ENCODE results near the gene UQCR11. TPM values are rescaled to one million over a fixed set of nuclear protein-coding genes. Genes with fewer than 3 reads are reported as not detected.

The UQCR11 gene
- total and polyA plus RNA-seq, 3 donors from 2014 or later: 45.8 to 105 (median 60.8) TPM

DNA sequence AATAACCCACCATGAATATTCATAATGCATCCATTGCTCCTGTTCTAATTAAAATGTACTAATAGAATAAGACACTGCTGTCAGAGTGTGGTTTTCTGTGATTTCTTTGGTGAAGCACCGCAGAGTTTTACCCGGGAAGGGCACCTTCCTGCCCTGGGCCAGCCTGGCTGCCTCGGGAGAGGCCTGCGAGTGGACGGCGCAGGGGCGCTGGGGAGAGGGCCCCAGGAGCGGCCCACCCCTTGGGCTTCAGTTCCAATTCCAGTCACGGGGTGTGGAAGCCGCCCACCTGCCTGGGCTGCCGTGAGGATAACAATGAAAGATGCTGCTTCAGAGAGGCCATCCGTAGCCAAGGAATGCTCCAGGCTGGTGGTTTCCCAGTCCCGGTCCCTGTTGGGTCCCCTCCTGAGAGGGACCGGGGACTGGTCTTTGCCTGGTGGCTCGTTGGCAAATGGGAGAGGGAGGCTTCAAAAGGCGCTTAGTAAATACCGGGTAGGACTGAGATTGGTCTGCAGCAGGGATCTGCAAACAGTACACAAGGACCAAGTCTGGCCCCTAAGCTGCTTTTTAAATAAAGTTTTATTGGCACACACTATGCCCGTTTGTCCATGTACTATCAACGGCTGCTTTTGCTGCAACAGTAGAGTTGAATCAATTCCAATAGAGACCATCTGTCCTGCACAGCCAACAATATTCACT lies 29.1 kb upstream of the UQCR11 start:
- WGBS, 2 donors: 77 to 92% methylated on average over 5 to 19 of the region's 19 CpGs
- no peak for DNase-seq
- TF ChIP-seq, protein P1, sequence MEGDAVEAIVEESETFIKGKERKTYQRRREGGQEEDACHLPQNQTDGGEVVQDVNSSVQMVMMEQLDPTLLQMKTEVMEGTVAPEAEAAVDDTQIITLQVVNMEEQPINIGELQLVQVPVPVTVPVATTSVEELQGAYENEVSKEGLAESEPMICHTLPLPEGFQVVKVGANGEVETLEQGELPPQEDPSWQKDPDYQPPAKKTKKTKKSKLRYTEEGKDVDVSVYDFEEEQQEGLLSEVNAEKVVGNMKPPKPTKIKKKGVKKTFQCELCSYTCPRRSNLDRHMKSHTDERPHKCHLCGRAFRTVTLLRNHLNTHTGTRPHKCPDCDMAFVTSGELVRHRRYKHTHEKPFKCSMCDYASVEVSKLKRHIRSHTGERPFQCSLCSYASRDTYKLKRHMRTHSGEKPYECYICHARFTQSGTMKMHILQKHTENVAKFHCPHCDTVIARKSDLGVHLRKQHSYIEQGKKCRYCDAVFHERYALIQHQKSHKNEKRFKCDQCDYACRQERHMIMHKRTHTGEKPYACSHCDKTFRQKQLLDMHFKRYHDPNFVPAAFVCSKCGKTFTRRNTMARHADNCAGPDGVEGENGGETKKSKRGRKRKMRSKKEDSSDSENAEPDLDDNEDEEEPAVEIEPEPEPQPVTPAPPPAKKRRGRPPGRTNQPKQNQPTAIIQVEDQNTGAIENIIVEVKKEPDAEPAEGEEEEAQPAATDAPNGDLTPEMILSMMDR (IDR thresholded peaks at IDR 0.05): no peak
- TF ChIP-seq POLR2A (IDR thresholded peaks at IDR 0.05): no peak

DNA sequence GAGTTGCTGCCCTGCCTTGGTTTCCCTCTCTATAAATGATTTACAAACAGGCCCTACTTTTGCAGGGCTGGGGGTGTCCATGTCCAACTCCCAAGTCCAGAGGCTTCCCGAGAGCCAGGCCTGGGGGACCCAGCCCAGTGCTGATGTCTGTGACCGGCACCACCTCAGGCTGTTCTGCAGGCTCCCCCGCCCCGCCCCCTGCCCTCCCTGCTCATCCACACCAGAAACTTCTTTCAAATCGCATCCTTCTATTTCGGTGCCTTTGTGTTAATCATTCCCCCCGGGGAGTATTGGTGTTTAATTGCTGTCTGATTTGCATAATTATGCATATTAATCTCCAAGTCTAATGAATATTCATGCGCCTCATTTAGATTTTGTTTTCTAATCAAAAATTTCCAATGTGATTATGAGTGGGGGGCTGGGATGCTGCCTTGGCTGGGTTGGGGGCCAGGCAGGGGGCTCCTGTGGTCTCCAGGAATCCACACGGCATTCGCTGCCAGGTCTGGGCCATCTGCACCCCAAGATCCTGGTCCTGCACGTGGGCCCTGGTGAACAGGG lies 28.1 kb upstream of the UQCR11 start:
- DNase-seq: no peak
- no peaks in the 10 kb centered on the region for H3K9me3 ChIP-seq
- WGBS, 2 donors: 93 to 96% methylated on average over 8 to 11 of the region's 11 CpGs
- H3K4me3 ChIP-seq: no peak overlapping the region
- no peaks in the 10 kb centered on the region for H3K27me3 ChIP-seq
- H3K36me3 ChIP-seq (ENCODE audit: low read depth, missing control alignments): no peaks in the 10 kb centered on the region
- H3K4me1 ChIP-seq: no peaks in the 10 kb centered on the region
- TF ChIP-seq, protein P1 (IDR thresholded peaks at IDR 0.05): no peak
- no peak overlapping the region for H3K27ac ChIP-seq
- intact Hi-C loops (cut with DNase I; ENCODE audit: low total_unique reads): no loop called here

More for the DNA sequence above, 29.1 kb upstream of the UQCR11 start:
- Histone ChIP-seq H3K9me3 (no peaks in the 10 kb centered on the region), H3K36me3 (ENCODE audit: low read depth, missing control alignments) (no peaks in the 10 kb centered on the region), H3K27me3 (no peaks in the 10 kb centered on the region), H3K4me3 (no peak overlapping the region), H3K27ac (no peak overlapping the region), H3K4me1 (no peaks in the 10 kb centered on the region)
- intact Hi-C loops (cut with DNase I; ENCODE audit: low total_unique reads): no loop called here

DNA sequence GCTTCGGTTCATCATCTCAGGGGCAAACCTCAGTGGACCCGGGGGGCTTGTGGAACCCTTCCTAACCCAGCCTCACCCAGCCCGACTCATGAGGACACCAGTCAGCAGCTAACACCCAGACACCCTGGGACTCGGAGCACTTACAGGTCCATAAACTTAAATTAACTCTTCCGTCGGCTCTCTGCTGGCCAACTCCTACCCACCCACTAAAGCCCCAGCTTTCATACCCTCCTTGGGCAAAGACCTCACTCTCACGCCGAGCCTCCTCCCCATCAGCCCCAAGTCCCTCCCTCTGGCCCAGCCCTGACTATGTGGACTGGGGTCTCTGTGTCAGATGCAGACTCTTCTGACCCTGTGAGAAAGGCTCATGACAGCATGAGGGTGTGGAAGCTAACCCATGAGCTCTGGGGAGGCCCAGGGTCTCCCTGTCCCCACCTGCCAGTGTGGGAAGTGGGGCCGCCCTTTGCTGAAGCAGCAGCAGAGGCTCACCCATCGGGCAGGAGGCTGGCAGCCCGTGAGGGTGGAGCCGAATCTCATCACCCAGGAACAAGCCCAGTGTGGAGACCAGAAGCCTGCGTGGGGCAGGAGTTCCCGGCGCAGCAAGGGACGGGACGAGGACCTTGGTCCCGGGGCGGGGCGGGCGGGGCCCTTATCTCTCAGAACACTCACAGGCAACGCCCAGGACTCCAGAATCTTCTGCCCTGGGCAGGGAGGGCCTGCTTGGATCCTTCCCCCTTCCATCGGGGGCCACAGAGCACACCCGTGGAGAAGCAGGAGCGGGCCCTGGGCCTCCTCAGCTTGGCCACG lies 27.4 kb upstream of the UQCR11 start:
- no peaks in the 10 kb centered on the region for H3K36me3 ChIP-seq (ENCODE audit: low read depth, missing control alignments)
- TF ChIP-seq, protein P1 (IDR thresholded peaks at IDR 0.05): no peak
- TF ChIP-seq POLR2A (IDR thresholded peaks at IDR 0.05): no peak

DNA sequence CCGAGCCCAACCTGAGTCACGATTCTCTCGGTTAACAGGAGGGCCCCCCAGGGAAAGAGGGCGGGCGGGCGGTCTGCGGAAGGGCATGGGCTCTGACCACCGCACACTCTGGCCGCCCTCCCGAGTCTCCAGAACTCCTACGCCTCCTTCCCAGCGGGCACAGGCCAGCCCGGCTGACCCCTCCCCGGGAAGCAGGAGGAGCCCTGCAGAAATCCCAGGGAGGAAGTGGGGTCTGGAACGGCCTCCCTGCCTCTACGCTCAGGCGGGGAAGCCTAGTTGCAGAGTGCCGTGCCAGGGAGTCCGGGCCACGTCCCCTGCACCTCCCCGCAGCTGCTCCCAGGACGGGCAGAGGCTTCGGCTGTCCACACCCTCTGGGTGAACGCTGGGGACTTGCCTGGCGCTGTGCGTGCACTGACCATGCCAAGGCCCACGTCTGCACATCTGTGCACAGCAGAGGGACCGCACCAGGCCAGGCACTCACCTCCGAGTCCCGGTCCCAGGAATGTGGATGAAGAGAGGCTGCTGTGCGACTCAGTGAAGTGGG lies 26.4 kb upstream of the UQCR11 start:
- no peak overlapping the region for H3K4me3 ChIP-seq
- H3K27me3 ChIP-seq: no peaks in the 10 kb centered on the region
- no peak for TF ChIP-seq POLR2A (IDR thresholded peaks at IDR 0.05)
- TF ChIP-seq, protein P1 (IDR thresholded peaks at IDR 0.05): no peak
- no peaks in the 10 kb centered on the region for H3K36me3 ChIP-seq (ENCODE audit: low read depth, missing control alignments)
- no peak for DNase-seq
- H3K4me1 ChIP-seq: no peaks in the 10 kb centered on the region
- H3K9me3 ChIP-seq: no peaks in the 10 kb centered on the region
- WGBS, 2 donors: 87 to 94% methylated on average over 18 to 31 of the region's 31 CpGs
- intact Hi-C loops (cut with DNase I; ENCODE audit: low total_unique reads): no loop called here
- no peak overlapping the region for H3K27ac ChIP-seq

More for the DNA sequence above, 27.4 kb upstream of the UQCR11 start:
- Histone ChIP-seq H3K4me1 (no peaks in the 10 kb centered on the region), H3K27ac (no peak overlapping the region), H3K9me3 (no peaks in the 10 kb centered on the region), H3K4me3 (no peak overlapping the region), H3K27me3 (no peaks in the 10 kb centered on the region)
- DNase-seq: no peak
- WGBS, 2 donors: 92 to 94% methylated on average over 8 to 26 of the region's 26 CpGs
- intact Hi-C loops (cut with DNase I; ENCODE audit: low total_unique reads): no loop called here

Data from testis (tissue), 3 donors.